Lung (tissue), 12 donors: ENCODE measurements around the gene RABL6. TPM values are rescaled to one million over a fixed set of nuclear protein-coding genes. Genes with fewer than 3 reads are reported as not detected.
"Not testable (repeated sequence)": the region's sequence is repeated elsewhere in the genome, so short reads cannot be mapped to it uniquely, and the experiment has no call there.

Experiments used
- ATAC-seq: fragments of 200-7000 bp; cut with Tn5 transposase; one replicate; pipeline ENCODE4 v1.9.1; 2020; ENCODE audit warnings: moderate number of reproducible peaks; ENCODE audit not compliant: insufficient read depth, low FRiP score
- DNase-seq, 3 donors: peaks; one replicate each; pipeline ENCODE4 v3.0.0-alpha.2; 2013 to 2017
- H3K27ac ChIP-seq, 2 donors: one replicate each; pipeline ENCODE4 v1.5.1; 2013; ENCODE audit warnings: mild to moderate bottlenecking in 2 of 2, moderate library complexity in 2 of 2, control low read depth in 1 of 2, inconsistent platforms in 1 of 2, low read depth in 1 of 2, low read length in 1 of 2
- H3K27me3 ChIP-seq, 3 donors: one replicate each; pipeline ENCODE4 v1.5.1; 2013; ENCODE audit warnings: low read length in 2 of 3; ENCODE audit not compliant: control insufficient read depth in 3 of 3, insufficient read depth in 3 of 3
- H3K36me3 ChIP-seq, 4 donors: one replicate each; pipeline ENCODE4 v1.5.1; 2013; ENCODE audit warnings: low read length in 4 of 4, mild to moderate bottlenecking in 1 of 4, moderate library complexity in 1 of 4; ENCODE audit not compliant: control insufficient read depth in 4 of 4, insufficient read depth in 4 of 4
- H3K4me1 ChIP-seq, 5 donors: one replicate each; pipeline ENCODE4 v1.5.1; 2013; ENCODE audit warnings: low read length in 5 of 5, mild to moderate bottlenecking in 2 of 5, moderate library complexity in 1 of 5; ENCODE audit not compliant: control insufficient read depth in 5 of 5, insufficient read depth in 5 of 5
- H3K4me3 ChIP-seq: one replicate; pipeline ENCODE4 v1.5.1; 2013; ENCODE audit warnings: mild to moderate bottlenecking, control low read depth, moderate library complexity
- H3K9ac ChIP-seq, 2 donors: one replicate each; pipeline ENCODE4 v1.5.1; 2013; ENCODE audit warnings: low read length in 2 of 2, control low read depth in 1 of 2; ENCODE audit not compliant: insufficient read depth in 1 of 2
- H3K9me3 ChIP-seq, 4 donors: one replicate each; pipeline ENCODE4 v1.5.1; 2013; ENCODE audit warnings: low read length in 3 of 4, mild to moderate bottlenecking in 1 of 4, moderate library complexity in 1 of 4; ENCODE audit not compliant: control insufficient read depth in 4 of 4, insufficient read depth in 3 of 4
- CTCF ChIP-seq: IDR thresholded peaks from 2 replicates; pipeline ENCODE4 v1.5.1; 2012; ENCODE audit warnings: mild to moderate bottlenecking; ENCODE audit errors: control extremely low read depth, extremely low read depth
- WGBS, 2 donors: extraction: QIAGEN DNeasy Blood & Tissue Kit; methylation state at CpG; one replicate each; pipeline ENCODE4 v1.1.7; 2013; 5-methylcytosine and 5-hydroxymethylcytosine counted together
- polyA plus RNA-seq, 2 donors: library from polyadenylated mRNA; stranded (reverse); fragments of 200-250 nt; gene quantifications; one replicate each; pipeline ENCODE4 v1.2.1, GENCODE V29; 2013
- total RNA-seq, 2 donors: library from RNA; depleted of rRNA in 1 of 2; stranded (reverse); fragments of >200 nt in 1 of 2; gene quantifications; one replicate each; pipeline ENCODE4 v1.2.1, GENCODE V29; 2014 to 2021
- donor health status: control.
- donor health status: control.
- donor health status: Bipolar disorder and iron deficiency.
- donor health status: healthy.
- donor health status: DM: yes; HTN: yes; CAD: no.

The RABL6 gene
- total and polyA plus RNA-seq, 4 donors: 36.4 to 87.8 (median 62.2) TPM

GRCh38 chr9:136760424-136760823, 47.3 kb upstream of the RABL6 start:
- ATAC-seq (no peak), DNase-seq (no peak)
- H3K27ac ChIP-seq: no peak overlapping the region
- peaks cover 0 to 3% (median 0%) of the 10 kb centered on the region in 5 donors for H3K4me1 ChIP-seq
- H3K36me3 ChIP-seq: no peaks in the 10 kb centered on the region
- H3K9me3 ChIP-seq: peaks cover 0 to 6% (median 3%) of the 10 kb centered on the region in 4 donors
- no peaks in the 10 kb centered on the region for H3K27me3 ChIP-seq
- H3K4me3 ChIP-seq: no peak overlapping the region
- TF ChIP-seq CTCF: no peak
- H3K9ac ChIP-seq: no peak overlapping the region
- 70% methylated on average over 25 of the region's 25 CpGs for WGBS, 2 donors

GRCh38 chr9:136760834-136761544, 46.8 kb upstream of the RABL6 start:
- H3K36me3 ChIP-seq, H3K9ac ChIP-seq, H3K27ac ChIP-seq, ATAC-seq, H3K4me3 ChIP-seq, H3K27me3 ChIP-seq, H3K9me3 ChIP-seq, H3K4me1 ChIP-seq: not testable (repeated sequence)
- peak; percentile 45 to 52 (median 50) for DNase-seq
- WGBS, 2 donors: 45 to 48% methylated on average over 22 of the region's 22 CpGs
- TF ChIP-seq CTCF: peak; percentile 13

GRCh38 chr9:136761545-136761981, 46.2 kb upstream of the RABL6 start:
- Histone ChIP-seq H3K4me3 (no peak overlapping the region), H3K36me3 (no peaks in the 10 kb centered on the region), H3K9ac (no peak overlapping the region), H3K27me3 (no peaks in the 10 kb centered on the region), H3K4me1 (peaks cover 0 to 3% (median 0%) of the 10 kb centered on the region in 5 donors), H3K9me3 (no peaks in the 10 kb centered on the region), H3K27ac (no peak overlapping the region)
- DNase-seq: no peak
- ATAC-seq: no peak
- no peak for TF ChIP-seq CTCF
- WGBS, 2 donors: 82 to 90% methylated on average over 12 to 13 of the region's 13 CpGs
